IPS DF 6.9 (cell line): ENCODE results near the gene PRR13.
"Not testable (repeated sequence)": the region's sequence is repeated elsewhere in the genome, so short reads cannot be mapped to it uniquely, and the experiment has no call there.

Experiments used
- DNase-seq: peaks from one replicate; pipeline ENCODE4 v3.0.0-alpha.2; 2013; ENCODE audit warnings: low read depth, low spot score
- H3K27ac ChIP-seq: one replicate; pipeline ENCODE4 v1.5.1; 2013; ENCODE audit warnings: low read length, control low read depth
- H3K27me3 ChIP-seq: 2 replicates; pipeline ENCODE4 v1.6.1; 2013; ENCODE audit warnings: mild to moderate bottlenecking, low read length; ENCODE audit not compliant: control insufficient read depth, insufficient read depth
- H3K36me3 ChIP-seq: 2 replicates; pipeline ENCODE4 v1.6.1; 2013; ENCODE audit warnings: low read length; ENCODE audit not compliant: control insufficient read depth, insufficient read depth
- H3K4me1 ChIP-seq: 2 replicates; pipeline ENCODE4 v1.6.1; 2013; ENCODE audit warnings: low read length; ENCODE audit not compliant: control insufficient read depth, insufficient read depth
- H3K4me3 ChIP-seq: 2 replicates; pipeline ENCODE4 v1.5.1; 2013; ENCODE audit warnings: mild to moderate bottlenecking, low read length
- H3K9me3 ChIP-seq: 2 replicates; pipeline ENCODE4 v1.6.1; 2013; ENCODE audit warnings: low read length, inconsistent platforms; ENCODE audit not compliant: control insufficient read depth, insufficient read depth
- WGBS: extraction: QIAGEN DNeasy Blood & Tissue Kit; methylation state at CpG from one replicate; pipeline ENCODE4 v1.1.7; 2013; ENCODE audit warnings: mixed read lengths, missing lambda C conversion rate; ENCODE audit not compliant: insufficient read length, insufficient coverage; 5-methylcytosine and 5-hydroxymethylcytosine counted together

Gene PRR13

GRCh38 chr12:53472056-53472582, 30.6 kb downstream of the PRR13 start:
- Histone ChIP-seq H3K9me3 (no peaks in the 10 kb centered on the region), H3K27ac (no peak overlapping the region), H3K4me3 (no peak overlapping the region), H3K27me3 (no peaks in the 10 kb centered on the region), H3K4me1 (no peaks in the 10 kb centered on the region), H3K36me3 (peaks cover 43% of the 10 kb centered on the region)
- WGBS: no CpG with 5 or more reads among the region's 1 CpG
- DNase-seq: no peak

GRCh38 chr12:53474077-53474476, 32.5 kb downstream of the PRR13 start:
- H3K27ac ChIP-seq: no peak overlapping the region
- H3K9me3 ChIP-seq: no peaks in the 10 kb centered on the region
- peaks cover 43% of the 10 kb centered on the region for H3K36me3 ChIP-seq
- no peaks in the 10 kb centered on the region for H3K27me3 ChIP-seq
- no peak overlapping the region for H3K4me3 ChIP-seq
- no CpG with 5 or more reads among the region's 2 CpGs for WGBS
- DNase-seq: no peak
- H3K4me1 ChIP-seq: no peaks in the 10 kb centered on the region

- no peak overlapping the region for H3K27ac ChIP-seq
These were observed 33.3 kb downstream of the PRR13 start for GRCh38 chr12:53474819-53475218.

GRCh38 chr12:53476769-53477209, 35.3 kb downstream of the PRR13 start:
- Histone ChIP-seq H3K4me3 (no peak overlapping the region), H3K9me3 (no peaks in the 10 kb centered on the region), H3K27me3 (no peaks in the 10 kb centered on the region), H3K27ac (no peak overlapping the region), H3K4me1 (no peaks in the 10 kb centered on the region), H3K36me3 (peaks cover 36% of the 10 kb centered on the region; the same call in 1 of the 2 replicates)
- WGBS: no CpG with 5 or more reads among the region's 2 CpGs
- no peak for DNase-seq

More at GRCh38 chr12:53474819-53475218, 33.3 kb downstream of the PRR13 start:
- no peak for DNase-seq
- H3K27me3 ChIP-seq: no peaks in the 10 kb centered on the region
- 100% methylated on average over 2 of the region's 13 CpGs for WGBS
- peaks cover 41% of the 10 kb centered on the region for H3K36me3 ChIP-seq
- no peaks in the 10 kb centered on the region for H3K4me1 ChIP-seq
- H3K9me3 ChIP-seq: no peaks in the 10 kb centered on the region
- no peak overlapping the region for H3K4me3 ChIP-seq

- DNase-seq: no peak
- Histone ChIP-seq H3K4me3 (no peak overlapping the region), H3K9me3 (no peaks in the 10 kb centered on the region), H3K36me3 (peaks cover 45% of the 10 kb centered on the region; the same call in 1 of the 2 replicates), H3K27me3 (no peaks in the 10 kb centered on the region), H3K4me1 (no peaks in the 10 kb centered on the region), H3K27ac (no peak overlapping the region)
- WGBS: 100% methylated on average over 1 of the region's 1 CpG
These were observed 37.3 kb downstream of the PRR13 start for GRCh38 chr12:53478865-53479264.

GRCh38 chr12:53479331-53479730, 37.8 kb downstream of the PRR13 start:
- Histone ChIP-seq H3K4me3 (no peak overlapping the region), H3K27me3 (no peaks in the 10 kb centered on the region), H3K36me3 (peaks cover 44% of the 10 kb centered on the region; the same call in 1 of the 2 replicates), H3K4me1 (no peaks in the 10 kb centered on the region), H3K27ac (no peak overlapping the region), H3K9me3 (no peaks in the 10 kb centered on the region)
- DNase-seq: no peak
- WGBS: no CpG with 5 or more reads among the region's 5 CpGs

- Histone ChIP-seq H3K9me3 (no peaks in the 10 kb centered on the region), H3K4me3 (no peak overlapping the region), H3K36me3 (peaks cover 34% of the 10 kb centered on the region; the same call in 1 of the 2 replicates), H3K27ac (no peak overlapping the region), H3K27me3 (no peaks in the 10 kb centered on the region), H3K4me1 (no peaks in the 10 kb centered on the region)
- no peak for DNase-seq
- WGBS: no CpG with 5 or more reads among the region's 12 CpGs
These were observed 39.2 kb downstream of the PRR13 start for GRCh38 chr12:53480491-53481442.

GRCh38 chr12:53481458-53481857, 39.9 kb downstream of the PRR13 start:
- H3K4me1 ChIP-seq, H3K4me3 ChIP-seq, H3K9me3 ChIP-seq, H3K27me3 ChIP-seq, DNase-seq, H3K27ac ChIP-seq: not testable (repeated sequence)
- WGBS: no CpG with 5 or more reads among the region's 6 CpGs
- peaks cover 29% of the 10 kb centered on the region; the same call in 1 of the 2 replicates for H3K36me3 ChIP-seq

GRCh38 chr12:53481939-53482586, 40.5 kb downstream of the PRR13 start:
- Histone ChIP-seq H3K36me3 (peaks cover 26% of the 10 kb centered on the region; the same call in 1 of the 2 replicates), H3K4me1 (no peaks in the 10 kb centered on the region), H3K9me3 (no peaks in the 10 kb centered on the region), H3K4me3 (no peak overlapping the region), H3K27ac (no peak overlapping the region), H3K27me3 (no peaks in the 10 kb centered on the region)
- DNase-seq: no peak
- WGBS: no CpG with 5 or more reads among the region's 9 CpGs

GRCh38 chr12:53482626-53483168, 41.2 kb downstream of the PRR13 start:
- WGBS: no CpG with 5 or more reads among the region's 18 CpGs
- DNase-seq: no peak
- Histone ChIP-seq H3K9me3 (no peaks in the 10 kb centered on the region), H3K27me3 (no peaks in the 10 kb centered on the region), H3K4me3 (no peak overlapping the region), H3K36me3 (peaks cover 26% of the 10 kb centered on the region; the same call in 1 of the 2 replicates), H3K27ac (no peak overlapping the region), H3K4me1 (no peaks in the 10 kb centered on the region)
